SK-N-SH treated with all-trans-retinoic acid at 6 μM for 48 hours (cell line): ENCODE measurements around the gene ROBO1.

Experiments
- ARNTL ChIP-seq: fragments of 450-650 bp; formaldehyde crosslinking; IDR thresholded peaks from 2 replicates; pipeline ENCODE4 v1.5.0; 2020; ENCODE audit warnings: low read depth, mild to moderate bottlenecking, moderate library complexity, borderline replicate concordance
- OSR1 ChIP-seq: fragments of 250-450 bp; sonication (Bioruptor Pico); IDR thresholded peaks from 2 replicates; pipeline ENCODE4 v1.8.0; 2022; ENCODE audit warnings: moderate library complexity, mild to moderate bottlenecking, inconsistent platforms
- TOX ChIP-seq: fragments of 250-450 bp; sonication (Bioruptor Pico); IDR thresholded peaks from 2 replicates; pipeline ENCODE4 v1.8.0; 2021; ENCODE audit warnings: mild to moderate bottlenecking, moderate library complexity, borderline replicate concordance
- ZFP3 ChIP-seq: fragments of 250-450 bp; sonication (Bioruptor Pico); IDR thresholded peaks from 2 replicates; pipeline ENCODE4 v1.5.0; 2020; ENCODE audit warnings: mild to moderate bottlenecking, moderate library complexity
- ZFP30 ChIP-seq: fragments of 450-650 bp; formaldehyde crosslinking; IDR thresholded peaks from 2 replicates; pipeline ENCODE4 v1.5.0; 2022; ENCODE audit warnings: mild to moderate bottlenecking, moderate library complexity
- TF ChIP-seq, protein P1 (sequence below): fragments of 250-450 bp; sonication (Bioruptor Pico); IDR thresholded peaks from 2 replicates; pipeline ENCODE4 v1.5.1; 2021; ENCODE audit warnings: mild to moderate bottlenecking, moderate library complexity

DNA sequence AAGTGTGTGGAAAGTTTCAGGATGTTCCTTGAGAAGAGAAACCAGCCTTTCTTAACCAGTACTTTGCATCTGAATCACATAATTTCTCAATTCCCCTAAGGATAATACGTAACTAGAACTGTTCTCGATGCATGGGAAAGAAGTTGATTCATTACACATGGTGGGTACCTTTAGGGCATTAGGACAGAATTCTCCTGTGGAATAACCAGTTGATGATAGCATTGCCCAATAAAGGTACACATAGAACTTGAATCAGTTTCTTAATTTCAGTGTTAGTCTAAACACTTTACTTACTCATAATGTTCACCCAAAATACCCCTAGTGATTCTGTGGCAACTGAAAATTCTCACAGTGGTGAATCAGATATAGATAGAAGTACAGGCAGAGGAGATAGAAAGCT lies 1030.9 kb downstream of the ROBO1 start:
- TF ChIP-seq, protein P1, sequence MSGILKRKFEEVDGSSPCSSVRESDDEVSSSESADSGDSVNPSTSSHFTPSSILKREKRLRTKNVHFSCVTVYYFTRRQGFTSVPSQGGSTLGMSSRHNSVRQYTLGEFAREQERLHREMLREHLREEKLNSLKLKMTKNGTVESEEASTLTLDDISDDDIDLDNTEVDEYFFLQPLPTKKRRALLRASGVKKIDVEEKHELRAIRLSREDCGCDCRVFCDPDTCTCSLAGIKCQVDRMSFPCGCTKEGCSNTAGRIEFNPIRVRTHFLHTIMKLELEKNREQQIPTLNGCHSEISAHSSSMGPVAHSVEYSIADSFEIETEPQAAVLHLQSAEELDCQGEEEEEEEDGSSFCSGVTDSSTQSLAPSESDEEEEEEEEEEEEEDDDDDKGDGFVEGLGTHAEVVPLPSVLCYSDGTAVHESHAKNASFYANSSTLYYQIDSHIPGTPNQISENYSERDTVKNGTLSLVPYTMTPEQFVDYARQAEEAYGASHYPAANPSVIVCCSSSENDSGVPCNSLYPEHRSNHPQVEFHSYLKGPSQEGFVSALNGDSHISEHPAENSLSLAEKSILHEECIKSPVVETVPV (CRISPR knock-in tag), result no peak
- TF ChIP-seq OSR1 (CRISPR knock-in tag), result no peak
- TF ChIP-seq ARNTL (CRISPR knock-in tag), result no peak
- TF ChIP-seq ZFP3 (CRISPR knock-in tag), result no peak
- TF ChIP-seq TOX (CRISPR knock-in tag), result no peak
- no peak for TF ChIP-seq ZFP30 (CRISPR knock-in tag)
